ENCODE measurements around the gene NEDD8. TPM values are rescaled to one million over a fixed set of nuclear protein-coding genes. Genes with fewer than 3 reads are reported as not detected.
"Not testable (repeated sequence)": the region's sequence is repeated elsewhere in the genome, so short reads cannot be mapped to it uniquely, and the experiment has no call there.

The NEDD8 gene
- total and polyA plus RNA-seq, 3 donors from 2014 or later, result 94.6 to 180 (median 110) TPM

- no peak for DNase-seq
- H3K36me3 ChIP-seq (ENCODE audit: low read depth, missing control alignments), result no peaks in the 10 kb centered on the region
- no peaks in the 10 kb centered on the region for H3K9me3 ChIP-seq
- no peaks in the 10 kb centered on the region for H3K27me3 ChIP-seq
- H3K4me1 ChIP-seq, result peaks cover 18% of the 10 kb centered on the region
- TF ChIP-seq CTCF (IDR thresholded peaks at IDR 0.05) (no peak), POLR2A (IDR thresholded peaks at IDR 0.05) (no peak)
- 0 to 43% methylated on average over 1 of the region's 1 CpG for WGBS, 2 donors
- no peak overlapping the region for H3K27ac ChIP-seq
- intact Hi-C loops (cut with DNase I; ENCODE audit: low total_unique reads), result no loop called here
- H3K4me3 ChIP-seq, result no peak overlapping the region
Measured at GRCh38 chr14:24228902-24229301, 3.3 kb downstream of the NEDD8 start.

GRCh38 chr14:24226473-24226872 is 5.7 kb downstream of the NEDD8 start:
- WGBS, 2 donors, result 70 to 75% methylated on average over 1 of the region's 1 CpG
- intact Hi-C loops (cut with DNase I; ENCODE audit: low total_unique reads), result no loop called here
- Histone ChIP-seq H3K4me3 (no peak overlapping the region), H3K4me1 (peaks cover 9% of the 10 kb centered on the region), H3K9me3 (no peaks in the 10 kb centered on the region), H3K27me3 (no peaks in the 10 kb centered on the region), H3K36me3 (ENCODE audit: low read depth, missing control alignments) (no peaks in the 10 kb centered on the region), H3K27ac (no peak overlapping the region)
- no peak for DNase-seq
- TF ChIP-seq POLR2A (IDR thresholded peaks at IDR 0.05), result no peak
- TF ChIP-seq CTCF (IDR thresholded peaks at IDR 0.05), result no peak

- Histone ChIP-seq H3K9me3 (no peaks in the 10 kb centered on the region), H3K4me1 (no peaks in the 10 kb centered on the region), H3K27me3 (no peaks in the 10 kb centered on the region), H3K36me3 (ENCODE audit: low read depth, missing control alignments) (no peaks in the 10 kb centered on the region), H3K27ac (no peak overlapping the region), H3K4me3 (no peak overlapping the region)
- no peak for TF ChIP-seq CTCF (IDR thresholded peaks at IDR 0.05)
- TF ChIP-seq POLR2A (IDR thresholded peaks at IDR 0.05), result no peak
- DNase-seq, result no peak
- WGBS, 2 donors, result 91 to 92% methylated on average over 7 of the region's 7 CpGs
- intact Hi-C loops (cut with DNase I; ENCODE audit: low total_unique reads), result no loop called here
Measured at GRCh38 chr14:24224618-24225071, 7.5 kb downstream of the NEDD8 start.

GRCh38 chr14:24222987-24223386 is 9.2 kb downstream of the NEDD8 start:
- H3K36me3 ChIP-seq (ENCODE audit: low read depth, missing control alignments); H3K27ac ChIP-seq; H3K27me3 ChIP-seq; intact Hi-C loops (cut with DNase I; ENCODE audit: low total_unique reads); DNase-seq; H3K4me3 ChIP-seq; H3K9me3 ChIP-seq; H3K4me1 ChIP-seq: not testable (repeated sequence)
- WGBS, 2 donors, result 97 to 98% methylated on average over 4 of the region's 4 CpGs

- WGBS, 2 donors, result 56 to 58% methylated on average over 3 of the region's 3 CpGs
- Histone ChIP-seq H3K4me3 (no peak overlapping the region), H3K36me3 (ENCODE audit: low read depth, missing control alignments) (no peaks in the 10 kb centered on the region), H3K9me3 (no peaks in the 10 kb centered on the region), H3K27ac (no peak overlapping the region), H3K4me1 (peaks cover 13% of the 10 kb centered on the region), H3K27me3 (no peaks in the 10 kb centered on the region)
- intact Hi-C loops (cut with DNase I; ENCODE audit: low total_unique reads), result no loop called here
- TF ChIP-seq POLR2A (IDR thresholded peaks at IDR 0.05) (no peak), CTCF (IDR thresholded peaks at IDR 0.05) (no peak)
- DNase-seq, result no peak
Measured at GRCh38 chr14:24219521-24219920, 12.6 kb downstream of the NEDD8 start.

Measured in testis (tissue), 3 donors.